ENCODE results near the gene MFAP5. TPM values are rescaled to one million over a fixed set of nuclear protein-coding genes. Genes with fewer than 3 reads are reported as not detected.
"Not testable (repeated sequence)": the region's sequence is repeated elsewhere in the genome, so short reads cannot be mapped to it uniquely, and the experiment has no call there.

MFAP5 gene
- total RNA-seq, 1 experiment from 2014 or later = not detected

- TF ChIP-seq EZH2phosphoT487 (IDR thresholded peaks at IDR 0.05; ENCODE audit: borderline replicate concordance, low read length) (no peak), CTCF (conservative IDR thresholded peaks at IDR 0.05; ENCODE audit: low read depth, low read length) (no peak), EZH2 (IDR thresholded peaks at IDR 0.05; ENCODE audit: low read length, unreplicated experiment) (no peak)
- Histone ChIP-seq H3K4me3 (ENCODE audit: low read length) (no peak overlapping the region), H4K20me1 (ENCODE audit: low read length) (no peaks in the 10 kb centered on the region), H3K27me3 (ENCODE audit: low read length) (peaks cover 4% of the 10 kb centered on the region; the same call in 1 of the 2 replicates), H3K36me3 (ENCODE audit: low read depth, low read length) (no peaks in the 10 kb centered on the region), H3K9ac (ENCODE audit: low read length) (no peak overlapping the region), H3K4me1 (ENCODE audit: insufficient read depth, low read length) (no peaks in the 10 kb centered on the region), H3K79me2 (ENCODE audit: low read length) (no peaks in the 10 kb centered on the region), H3K9me2 (replicated peaks; ENCODE audit: low read length) (no peaks in the 10 kb centered on the region), H3F3A (ENCODE audit: low read length, unreplicated experiment) (no peaks in the 10 kb centered on the region), H3K27ac (ENCODE audit: low read length) (no peak overlapping the region), H3K9me3 (ENCODE audit: low read length) (no peaks in the 10 kb centered on the region), H2AFZ (ENCODE audit: low read length) (no peak overlapping the region), H3K4me2 (ENCODE audit: low read length) (no peak overlapping the region)
- no TSS peak for BruUV-seq (replicated peaks)
- no peak for ATAC-seq
- intact Hi-C loops (cut with micrococcal nuclease) = no loop called here
- ChIA-PET CTCF (no interaction called here), POLR2A (ENCODE audit: unreplicated experiment) (no interaction called here)
- no peak for DNase-seq
These were observed 25.0 kb downstream of the MFAP5 start for GRCh38 chr12:8637666-8638065.

- no TSS peak for BruUV-seq (replicated peaks)
- no peaks in the 10 kb centered on the region for H3K4me1 ChIP-seq (ENCODE audit: insufficient read depth, low read length)
- ATAC-seq = no peak
- H3K4me2 ChIP-seq (ENCODE audit: low read length) = no peak overlapping the region
- no peak for TF ChIP-seq CTCF (conservative IDR thresholded peaks at IDR 0.05; ENCODE audit: low read depth, low read length)
- H3K36me3 ChIP-seq (ENCODE audit: low read depth, low read length) = no peaks in the 10 kb centered on the region
- H3F3A ChIP-seq (ENCODE audit: low read length, unreplicated experiment) = no peaks in the 10 kb centered on the region
- DNase-seq = no peak
- H3K9me2 ChIP-seq (replicated peaks; ENCODE audit: low read length) = no peaks in the 10 kb centered on the region
- no peak overlapping the region for H3K4me3 ChIP-seq (ENCODE audit: low read length)
- no peak overlapping the region for H3K27ac ChIP-seq (ENCODE audit: low read length)
- H3K79me2 ChIP-seq (ENCODE audit: low read length) = no peaks in the 10 kb centered on the region
- intact Hi-C loops (cut with micrococcal nuclease) = no loop called here
- H2AFZ ChIP-seq (ENCODE audit: low read length) = no peak overlapping the region
- no peaks in the 10 kb centered on the region for H4K20me1 ChIP-seq (ENCODE audit: low read length)
- peaks cover 4% of the 10 kb centered on the region; the same call in 1 of the 2 replicates for H3K27me3 ChIP-seq (ENCODE audit: low read length)
- ChIA-PET CTCF (no interaction called here), POLR2A (ENCODE audit: unreplicated experiment) (no interaction called here)
- H3K9me3 ChIP-seq (ENCODE audit: low read length) = no peaks in the 10 kb centered on the region
- no peak overlapping the region for H3K9ac ChIP-seq (ENCODE audit: low read length)
These were observed 25.4 kb downstream of the MFAP5 start for GRCh38 chr12:8637244-8637643.

- no peak for TF ChIP-seq CTCF (conservative IDR thresholded peaks at IDR 0.05; ENCODE audit: low read depth, low read length)
- TF ChIP-seq EZH2phosphoT487 (IDR thresholded peaks at IDR 0.05; ENCODE audit: borderline replicate concordance, low read length) = no peak
- no peak for TF ChIP-seq EZH2 (IDR thresholded peaks at IDR 0.05; ENCODE audit: low read length, unreplicated experiment)
- H3K4me3 ChIP-seq (ENCODE audit: low read length) = no peak overlapping the region
- ATAC-seq (no peak), DNase-seq (no peak)
- no peak overlapping the region for H3K9ac ChIP-seq (ENCODE audit: low read length)
- no peaks in the 10 kb centered on the region for H3K4me1 ChIP-seq (ENCODE audit: insufficient read depth, low read length)
- no peak overlapping the region for H3K4me2 ChIP-seq (ENCODE audit: low read length)
- H3K9me3 ChIP-seq (ENCODE audit: low read length) = no peaks in the 10 kb centered on the region
- intact Hi-C loops (cut with micrococcal nuclease) = no loop called here
- H2AFZ ChIP-seq (ENCODE audit: low read length) = no peak overlapping the region
- no peaks in the 10 kb centered on the region for H3K79me2 ChIP-seq (ENCODE audit: low read length)
- ChIA-PET POLR2A (ENCODE audit: unreplicated experiment) (no interaction called here), CTCF (no interaction called here)
- H3K27ac ChIP-seq (ENCODE audit: low read length) = no peak overlapping the region
- no peaks in the 10 kb centered on the region for H3K9me2 ChIP-seq (replicated peaks; ENCODE audit: low read length)
- peaks cover 4% of the 10 kb centered on the region; the same call in 1 of the 2 replicates for H3K27me3 ChIP-seq (ENCODE audit: low read length)
- H4K20me1 ChIP-seq (ENCODE audit: low read length) = no peaks in the 10 kb centered on the region
- BruUV-seq (replicated peaks) = no TSS peak
- no peaks in the 10 kb centered on the region for H3F3A ChIP-seq (ENCODE audit: low read length, unreplicated experiment)
- H3K36me3 ChIP-seq (ENCODE audit: low read depth, low read length) = no peaks in the 10 kb centered on the region
These were observed 26.0 kb downstream of the MFAP5 start for GRCh38 chr12:8636581-8636980.

GRCh38 chr12:8636007-8636346 lies 26.6 kb downstream of the MFAP5 start:
- DNase-seq; intact Hi-C loops (cut with micrococcal nuclease); H3K27me3 ChIP-seq (ENCODE audit: low read length); H3K27ac ChIP-seq (ENCODE audit: low read length); H3K4me2 ChIP-seq (ENCODE audit: low read length); POLR2A ChIA-PET (ENCODE audit: unreplicated experiment); H3K9ac ChIP-seq (ENCODE audit: low read length); H3K79me2 ChIP-seq (ENCODE audit: low read length); H3F3A ChIP-seq (ENCODE audit: low read length, unreplicated experiment); H3K4me3 ChIP-seq (ENCODE audit: low read length); ATAC-seq; H4K20me1 ChIP-seq (ENCODE audit: low read length); CTCF ChIA-PET; H3K36me3 ChIP-seq (ENCODE audit: low read depth, low read length); H3K9me2 ChIP-seq (replicated peaks; ENCODE audit: low read length); BruUV-seq (replicated peaks); H3K9me3 ChIP-seq (ENCODE audit: low read length); H2AFZ ChIP-seq (ENCODE audit: low read length); H3K4me1 ChIP-seq (ENCODE audit: insufficient read depth, low read length): not testable (repeated sequence)

All from PC-3 (cell line).